Measurements from ENCODE around the gene SH3BGR.
"Not testable (repeated sequence)": the region's sequence is repeated elsewhere in the genome, so short reads cannot be mapped to it uniquely, and the experiment has no call there.

The SH3BGR gene

GRCh38 chr21:39451332-39452206, at the start of gene SH3BGR:
Gene SH3BGR (plus strand): TSS chr21:39451970. CDS start chr21:39452097, 127 bp downstream.
- no peak for DNase-seq (ENCODE audit: low read depth)

DNA sequence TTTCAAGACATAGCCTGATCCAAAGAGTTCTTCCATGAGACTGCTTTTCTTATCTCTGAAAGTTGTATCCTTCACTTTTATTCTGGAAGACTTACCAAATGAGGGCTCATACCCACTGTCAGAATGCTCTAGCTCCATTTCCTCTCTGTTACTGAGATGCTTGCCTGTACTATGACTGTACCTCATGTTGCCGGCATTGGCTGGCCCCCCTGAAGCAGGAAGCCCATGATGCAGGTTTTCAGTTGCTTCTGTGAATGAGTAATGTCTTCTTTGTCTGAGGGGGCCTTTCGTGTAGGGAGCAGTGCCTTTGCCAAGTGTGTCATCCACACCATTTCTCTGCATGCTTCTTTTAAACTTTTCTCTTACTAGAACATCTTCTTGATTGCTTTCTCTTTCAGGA, 45.7 kb upstream of the SH3BGR start:
- no peak for DNase-seq (ENCODE audit: low read depth)

DNA sequence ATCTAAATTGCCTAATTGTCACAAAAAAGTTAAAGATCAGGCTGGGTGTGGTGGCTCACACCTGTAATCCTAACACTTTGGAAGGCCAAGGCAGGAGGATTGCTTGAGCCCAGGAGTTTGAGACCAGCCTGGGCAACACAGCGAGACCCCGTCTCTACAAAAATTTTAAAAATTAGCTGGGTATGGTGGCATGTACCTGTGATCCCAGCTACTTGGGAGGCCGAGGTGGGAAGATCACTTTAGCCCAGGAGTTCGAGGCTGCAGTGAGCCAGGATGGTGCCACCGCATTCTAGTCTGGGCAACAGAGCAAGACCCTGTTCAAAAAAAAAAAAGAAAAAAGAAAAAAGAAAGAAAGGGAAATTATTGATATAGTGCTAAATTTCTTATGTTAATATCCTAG, 32.6 kb upstream of the SH3BGR start:
- DNase-seq (ENCODE audit: low read depth), result not testable (repeated sequence)

GRCh38 chr21:39422527-39423241, 29.1 kb upstream of the SH3BGR start:
- no peak for DNase-seq (ENCODE audit: low read depth)

- no peak for DNase-seq (ENCODE audit: low read depth)
Measured at GRCh38 chr21:39429445-39429844, 22.3 kb upstream of the SH3BGR start.

DNA sequence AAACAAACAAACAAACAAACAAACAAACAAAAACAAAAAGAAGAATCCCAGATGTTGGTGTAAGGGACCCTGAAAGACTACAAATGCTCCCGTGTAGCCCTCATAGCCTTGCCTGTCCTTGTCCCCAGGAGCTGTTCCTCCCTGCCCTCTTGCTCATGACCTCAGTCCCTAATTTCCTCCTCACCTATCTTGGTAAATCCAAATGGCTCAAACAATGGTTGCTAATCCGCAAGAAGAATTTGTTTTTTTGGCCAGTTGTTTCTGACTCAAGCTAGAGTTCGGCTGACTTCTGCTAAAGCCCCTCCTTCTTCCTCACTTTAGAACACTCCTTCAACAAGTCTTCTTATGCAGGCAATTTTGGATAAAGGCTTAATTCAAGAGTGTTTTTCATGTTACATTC, 21.8 kb upstream of the SH3BGR start:
- no peak for DNase-seq (ENCODE audit: low read depth)

GRCh38 chr21:39430457-39430856, 21.3 kb upstream of the SH3BGR start:
- DNase-seq (ENCODE audit: low read depth), result no peak

GRCh38 chr21:39430954-39431353, 20.8 kb upstream of the SH3BGR start:
- DNase-seq (ENCODE audit: low read depth), result no peak

DNA sequence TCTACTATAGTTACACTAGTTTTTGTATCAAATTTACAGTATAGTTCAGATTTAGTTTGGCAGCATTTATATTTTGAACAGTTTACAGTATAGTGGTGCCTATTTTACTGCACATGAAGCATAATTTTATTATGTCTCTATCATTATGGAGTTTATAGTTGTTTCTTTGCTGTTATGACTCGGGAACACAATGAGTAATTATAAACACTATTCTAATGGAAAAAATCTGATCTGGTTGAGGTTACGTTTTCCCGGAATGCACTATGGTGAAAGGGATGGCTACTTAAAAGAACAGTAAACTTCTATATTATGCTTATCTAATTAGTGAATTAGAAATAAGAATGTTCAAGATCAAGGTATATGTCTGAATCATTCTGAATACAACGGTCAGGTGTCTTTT, 16.8 kb upstream of the SH3BGR start:
- DNase-seq (ENCODE audit: low read depth), result no peak

DNA sequence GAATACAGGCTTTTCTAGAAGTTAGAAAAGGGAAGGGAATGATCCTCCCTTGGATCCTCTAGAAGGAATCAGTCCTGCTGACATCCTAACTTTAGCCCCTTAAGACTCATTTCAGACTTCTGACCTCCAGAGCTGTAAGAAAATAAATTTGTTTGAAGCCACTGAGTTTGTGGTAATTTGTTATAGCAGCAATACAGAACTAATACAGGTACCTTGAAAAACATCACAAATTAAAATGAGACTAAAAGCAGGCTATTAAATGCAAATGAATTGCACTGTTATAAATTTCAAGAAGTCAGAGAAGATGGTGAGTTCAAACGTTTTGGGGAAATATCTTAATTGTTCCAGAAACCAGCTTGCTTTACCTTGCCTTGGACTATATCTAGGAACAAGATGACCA, 12.5 kb upstream of the SH3BGR start:
- no peak for DNase-seq (ENCODE audit: low read depth)

- no peak for DNase-seq (ENCODE audit: low read depth)
Measured at GRCh38 chr21:39441502-39442475, 10.0 kb upstream of the SH3BGR start.

- no peak for DNase-seq (ENCODE audit: low read depth)
Measured at GRCh38 chr21:39444421-39445180, 7.2 kb upstream of the SH3BGR start.

- DNase-seq (ENCODE audit: low read depth), result peak; percentile 62
Measured at GRCh38 chr21:39445321-39446269, 6.2 kb upstream of the SH3BGR start, which contains the start of gene LCA5L. Gene LCA5L (minus strand): TSS chr21:39445778. CDS start chr21:39428493, 17,285 bp downstream.

DNA sequence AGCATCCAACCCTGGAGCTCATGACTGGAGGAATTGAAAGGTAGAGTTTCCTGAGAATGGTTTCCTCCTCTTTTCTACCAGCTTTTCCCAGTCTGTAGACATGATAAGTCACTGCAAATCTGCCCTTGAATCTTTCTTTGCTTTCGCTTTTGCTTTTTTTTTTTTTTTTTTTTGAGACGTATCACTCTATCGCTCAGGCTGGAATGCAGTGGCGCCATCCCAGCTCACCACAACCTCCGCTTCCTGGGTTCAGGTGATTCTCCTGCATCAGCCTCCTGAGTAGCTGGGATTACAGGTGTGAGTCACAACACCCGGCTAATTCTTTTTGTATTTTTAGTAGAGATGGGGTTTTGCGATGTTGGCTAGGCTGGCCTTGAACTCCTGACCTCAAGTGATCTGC, 4.5 kb upstream of the SH3BGR start:
- DNase-seq (ENCODE audit: low read depth), result no peak

GRCh38 chr21:39452207-39452969, 618 bp downstream of the SH3BGR start:
- DNase-seq (ENCODE audit: low read depth), result no peak

DNA sequence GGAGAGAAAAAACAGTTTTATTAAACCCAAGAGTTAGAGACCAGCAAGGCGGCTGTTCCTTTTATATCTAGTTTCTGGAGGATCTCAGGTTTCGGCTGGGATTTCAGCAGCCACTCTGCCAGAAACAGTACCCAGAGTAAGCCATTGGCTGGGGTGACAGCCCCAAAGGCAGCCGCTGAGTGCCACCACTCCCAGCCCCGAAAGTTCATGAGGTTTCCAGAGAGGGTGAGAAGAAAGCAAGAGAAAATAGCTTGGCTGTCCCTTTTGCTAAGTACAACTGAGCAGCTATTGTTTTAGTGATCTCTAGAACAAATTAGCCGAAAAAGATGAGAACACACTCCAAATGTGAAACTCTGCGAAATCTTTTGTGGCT, 1.2 kb downstream of the SH3BGR start:
- no peak for DNase-seq (ENCODE audit: low read depth)

DNA sequence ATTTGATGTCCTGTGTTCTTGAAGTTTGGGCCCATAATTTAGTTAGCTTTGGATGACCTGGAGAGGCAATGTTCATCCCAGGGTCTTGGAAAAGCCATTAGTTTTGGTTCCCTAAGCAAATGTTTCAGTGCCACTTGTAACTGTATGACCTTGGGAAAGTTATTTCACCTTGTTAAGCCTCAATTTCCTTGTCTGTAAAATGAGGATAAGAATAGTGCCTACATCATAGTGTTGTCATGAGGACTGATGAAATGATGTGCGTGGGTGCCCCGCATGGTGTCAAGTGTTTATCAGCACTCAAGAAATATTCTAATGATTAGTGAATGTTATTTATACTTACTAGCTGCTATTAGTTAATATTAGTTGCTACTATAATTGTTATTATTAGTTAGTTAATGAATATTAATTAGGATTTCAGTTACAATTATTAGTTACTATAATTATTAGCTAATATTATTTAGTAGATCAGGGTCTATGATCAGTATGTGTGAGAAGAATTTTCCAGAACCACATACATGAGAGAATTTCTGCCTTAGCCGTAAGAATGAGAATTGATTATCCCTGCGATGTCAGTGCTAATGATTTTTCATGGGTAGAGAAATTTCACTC, 1.9 kb downstream of the SH3BGR start:
- no peak for DNase-seq (ENCODE audit: low read depth)

DNA sequence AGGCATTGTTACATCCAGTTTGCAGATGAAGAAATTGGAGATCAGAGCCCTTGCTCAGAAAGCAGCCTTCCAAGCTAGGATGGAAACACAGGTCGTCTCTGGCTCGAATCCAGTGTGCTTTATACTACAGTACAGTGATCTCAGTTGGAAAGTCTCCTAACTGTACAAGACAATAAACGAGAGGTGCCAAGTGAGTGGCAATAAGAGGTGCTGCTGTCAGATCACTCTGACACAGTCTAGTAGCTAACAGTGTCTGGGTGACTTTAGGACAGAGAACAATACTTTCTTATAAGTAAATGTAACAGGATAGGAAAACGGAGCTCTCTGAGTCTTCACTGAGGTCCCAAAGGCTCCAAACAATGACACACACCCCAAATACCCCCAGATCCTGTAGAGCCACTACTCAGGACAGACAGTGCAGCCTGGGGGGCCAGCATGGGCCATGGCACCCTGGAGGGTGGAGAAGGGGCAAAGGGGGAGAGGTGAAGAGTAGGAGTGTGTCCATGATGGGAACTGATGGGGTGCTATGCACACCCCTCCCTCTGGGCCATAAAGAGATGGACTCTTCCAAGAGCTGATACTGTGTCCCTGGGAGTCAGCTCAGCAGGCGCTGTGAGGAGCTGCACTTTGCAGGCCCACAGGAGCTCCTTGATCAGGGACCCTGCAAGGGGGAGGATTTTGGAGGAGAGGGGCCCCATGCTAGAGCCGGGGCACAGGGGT, 3.3 kb downstream of the SH3BGR start:
- no peak for DNase-seq (ENCODE audit: low read depth)
